VCaP (cell line): ENCODE measurements around the gene IER2.

Source experiments
- H3K27ac ChIP-seq: fragments of 450-650 bp; 2 replicates; pipeline ENCODE4 v1.5.1; 2017
- CTCF ChIP-seq: fragments of 450-650 bp; conservative IDR thresholded peaks from 2 replicates; pipeline ENCODE4 v1.5.1; 2017; ENCODE audit warnings: mild to moderate bottlenecking, moderate library complexity

IER2 gene

DNA sequence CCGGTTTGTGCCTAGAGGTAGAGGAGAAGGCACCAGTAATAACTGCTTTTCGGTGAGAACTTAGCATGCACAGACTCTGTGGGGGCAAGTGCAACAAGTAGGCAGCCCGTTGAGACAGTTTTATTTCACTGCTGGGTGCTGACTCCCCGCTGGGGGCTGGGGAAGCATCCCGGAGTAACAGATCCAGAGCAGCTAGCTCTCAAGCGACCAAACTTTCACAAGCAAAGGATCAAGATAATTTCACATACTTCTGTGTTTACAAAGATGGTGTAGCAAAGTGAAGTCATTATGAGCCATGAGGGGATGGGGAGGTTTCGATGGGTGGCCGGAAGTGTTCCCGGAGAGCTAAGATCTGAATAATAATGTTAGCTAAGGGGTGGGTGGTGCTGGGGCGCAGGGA, 29.4 kb upstream of the IER2 start:
- no peak overlapping the region for H3K27ac ChIP-seq
- TF ChIP-seq CTCF = no peak

GRCh38 chr19:13121551-13122274, 28.5 kb upstream of the IER2 start:
- no peak for TF ChIP-seq CTCF
- H3K27ac ChIP-seq = no peak overlapping the region

- no peak for TF ChIP-seq CTCF
- H3K27ac ChIP-seq = no peak overlapping the region
These were observed 27.8 kb upstream of the IER2 start for GRCh38 chr19:13122275-13122878.

DNA sequence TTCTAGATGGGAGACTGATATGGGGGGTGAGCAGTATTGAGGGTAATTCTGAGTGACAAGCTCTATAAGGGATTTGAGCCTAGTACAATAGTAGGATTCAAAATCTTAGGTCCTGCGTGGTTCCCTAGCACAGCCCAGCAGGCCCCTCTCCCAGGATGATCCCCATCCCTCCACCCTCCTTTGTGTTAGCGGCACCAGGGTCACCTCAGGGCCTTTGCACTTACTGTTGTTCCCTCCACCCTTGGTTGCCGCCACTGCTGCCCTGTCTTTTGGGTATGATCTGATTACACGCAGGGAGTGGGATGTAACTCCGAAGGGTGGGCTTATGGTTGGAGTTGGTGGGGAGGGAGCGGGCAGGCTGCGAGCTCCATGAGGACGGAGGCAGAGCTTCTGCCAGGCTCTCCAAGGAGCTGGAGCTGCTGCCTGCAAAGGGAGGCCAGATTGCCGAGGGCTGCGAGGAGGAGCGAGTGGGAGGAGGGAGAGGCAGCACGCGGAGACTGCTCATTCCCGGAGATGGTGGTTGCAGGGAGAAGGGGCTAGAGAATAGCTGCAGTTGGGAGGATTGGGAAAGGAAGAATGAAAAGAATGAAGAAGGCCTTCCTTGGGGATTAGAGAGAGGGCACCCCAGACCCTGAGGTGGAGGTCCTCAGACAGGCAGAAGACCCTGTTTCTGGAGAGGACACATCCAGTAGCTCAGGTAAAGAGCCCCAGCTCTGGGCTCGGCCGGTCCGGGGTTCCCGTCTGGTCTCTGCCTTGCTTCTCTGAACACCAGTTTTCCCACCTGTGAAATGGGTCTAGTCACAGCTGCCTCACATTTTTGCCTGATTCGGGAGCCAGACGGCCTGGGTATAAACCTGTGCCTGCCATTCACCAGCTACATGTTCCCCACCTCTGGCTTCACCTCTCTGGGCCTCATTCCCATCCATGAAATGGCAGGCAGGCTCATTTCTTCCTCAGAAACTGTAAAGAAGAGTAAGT, 26.9 kb upstream of the IER2 start:
- TF ChIP-seq CTCF = no peak

GRCh38 chr19:13127051-13127450, 23.2 kb upstream of the IER2 start:
- no peak overlapping the region for H3K27ac ChIP-seq
- no peak for TF ChIP-seq CTCF

More for the DNA sequence above, 26.9 kb upstream of the IER2 start:
- no peak overlapping the region for H3K27ac ChIP-seq

DNA sequence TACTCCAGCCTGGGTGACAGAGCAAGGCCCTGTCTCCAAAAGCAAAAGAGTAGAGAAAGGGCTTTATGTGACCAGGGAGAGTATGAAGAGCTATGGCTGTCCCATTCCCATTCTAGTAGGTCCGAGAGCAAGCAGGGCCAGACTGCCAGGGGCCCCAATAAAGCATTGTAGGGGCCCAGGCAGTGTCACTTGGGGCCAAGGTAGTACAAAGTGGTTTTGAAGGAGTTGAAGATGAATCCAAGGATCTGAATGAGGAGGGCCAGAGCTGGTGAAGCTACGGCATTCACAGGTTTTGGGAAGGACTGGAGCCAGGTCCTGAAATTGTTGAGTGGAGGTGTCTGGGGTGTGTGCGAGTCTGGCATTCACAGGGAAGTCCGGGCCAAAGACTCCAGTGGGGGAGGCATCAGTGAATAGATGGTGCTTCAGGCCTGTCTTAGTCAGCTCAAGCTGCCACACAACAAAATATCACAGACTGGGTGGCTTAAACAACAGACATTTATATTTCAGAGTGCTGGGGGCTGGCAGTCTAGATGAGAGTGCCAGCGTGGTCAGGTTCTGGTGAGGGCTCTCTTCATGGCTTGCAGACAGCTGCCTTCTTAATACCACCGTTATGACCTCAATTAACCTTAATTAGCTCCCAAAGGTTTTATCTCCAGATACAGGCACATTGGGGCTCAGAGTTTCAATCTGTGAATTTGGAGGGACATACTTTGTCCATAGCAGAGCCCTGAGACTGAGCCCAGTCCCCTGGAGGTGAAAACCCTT, 22.2 kb upstream of the IER2 start:
- TF ChIP-seq CTCF = no peak
- H3K27ac ChIP-seq = no peak overlapping the region

DNA sequence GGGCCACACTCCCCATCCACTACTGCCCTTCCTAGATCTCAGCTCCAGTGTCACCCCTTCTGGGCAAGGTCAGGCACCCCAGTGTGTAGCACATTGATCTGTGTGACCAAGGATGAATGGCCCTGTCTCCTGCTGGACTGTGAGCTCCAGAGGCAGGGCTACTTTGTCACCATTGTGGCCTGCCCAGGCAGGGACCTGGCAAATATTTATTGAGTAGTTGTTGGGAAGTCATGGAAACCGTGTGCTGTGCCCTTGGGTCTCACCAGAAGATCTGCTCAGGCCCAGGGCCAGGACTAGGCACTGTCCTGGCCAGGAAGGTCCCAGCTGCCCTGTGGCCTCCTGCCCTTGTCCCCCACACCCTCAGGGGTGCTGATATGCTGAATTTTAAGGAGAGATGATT, 21.6 kb upstream of the IER2 start:
- no peak for TF ChIP-seq CTCF
- H3K27ac ChIP-seq = no peak overlapping the region
